ENCODE measurements around the gene USP7. TPM values are rescaled to one million over a fixed set of nuclear protein-coding genes. Genes with fewer than 3 reads are reported as not detected.
A peak's percentile ranks its signal among the peaks of the same experiment; 100 is the strongest.
"Not testable (repeated sequence)": the region's sequence is repeated elsewhere in the genome, so short reads cannot be mapped to it uniquely, and the experiment has no call there.

USP7 gene
- total RNA-seq, 4 donors from 2014 or later: 62.5 to 109 (median 89.1) TPM

- intact Hi-C loops (cut with DNase I): no loop called here
- Histone ChIP-seq H3K27me3 (no peaks in the 10 kb centered on the region), H3K36me3 (peaks cover 5 to 53% (median 9%) of the 10 kb centered on the region in 3 donors), H3K9me3 (no peaks in the 10 kb centered on the region), H3K4me1 (peaks cover 10 to 66% (median 32%) of the 10 kb centered on the region in 3 donors), H3K4me3 (no peak overlapping the region), H3K27ac (peak overlapping the region; percentile 76 to 85 (median 78))
- TF ChIP-seq POLR2A (IDR thresholded peaks at IDR 0.05) (no peak), CTCF (IDR thresholded peaks at IDR 0.05) (no peak)
- DNase-seq: no peak
- 90 to 92% methylated on average over 12 of the region's 26 CpGs for WGBS, 2 donors
Measured at GRCh38 chr16:8848231-8848938, 115.3 kb downstream of the USP7 start.

- intact Hi-C loops (cut with DNase I): no loop called here
- TF ChIP-seq POLR2A (IDR thresholded peaks at IDR 0.05) (no peak), CTCF (IDR thresholded peaks at IDR 0.05) (no peak)
Measured at GRCh38 chr16:8847623-8848022, 116.1 kb downstream of the USP7 start.

GRCh38 chr16:8847145-8847544, 116.6 kb downstream of the USP7 start:
- H3K4me1 ChIP-seq: peaks cover 10 to 56% (median 30%) of the 10 kb centered on the region in 3 donors
- H3K4me3 ChIP-seq: no peak overlapping the region
- WGBS, 2 donors: 81 to 83% methylated on average over 13 of the region's 13 CpGs
- no peaks in the 10 kb centered on the region for H3K27me3 ChIP-seq
- DNase-seq: no peak
- intact Hi-C loops (cut with DNase I): no loop called here
- H3K36me3 ChIP-seq: peaks cover 0 to 41% (median 9%) of the 10 kb centered on the region in 3 donors
- TF ChIP-seq POLR2A (IDR thresholded peaks at IDR 0.05) (no peak), CTCF (IDR thresholded peaks at IDR 0.05) (no peak)
- no peak overlapping the region for H3K27ac ChIP-seq
- H3K9me3 ChIP-seq: no peaks in the 10 kb centered on the region

More at GRCh38 chr16:8847623-8848022, 116.1 kb downstream of the USP7 start:
- Histone ChIP-seq H3K27me3 (no peaks in the 10 kb centered on the region), H3K4me1 (peaks cover 10 to 60% (median 32%) of the 10 kb centered on the region in 3 donors), H3K27ac (no peak overlapping the region), H3K36me3 (peaks cover 0 to 46% (median 9%) of the 10 kb centered on the region in 3 donors), H3K9me3 (no peaks in the 10 kb centered on the region), H3K4me3 (no peak overlapping the region)
- WGBS, 2 donors: 98 to 100% methylated on average over 2 to 7 of the region's 15 CpGs
- no peak for DNase-seq

- intact Hi-C loops (cut with DNase I): no loop called here
- DNase-seq: no peak
- H3K27ac ChIP-seq: peak overlapping the region in 1 of 4 donors; percentile 43
- no peak overlapping the region for H3K4me3 ChIP-seq
- no peaks in the 10 kb centered on the region for H3K9me3 ChIP-seq
- H3K4me1 ChIP-seq: peaks cover 8 to 49% (median 24%) of the 10 kb centered on the region in 3 donors
- no peak for TF ChIP-seq POLR2A (IDR thresholded peaks at IDR 0.05)
- no peak for TF ChIP-seq CTCF (IDR thresholded peaks at IDR 0.05)
- 85 to 89% methylated on average over 10 of the region's 10 CpGs for WGBS, 2 donors
- peaks cover 0 to 38% (median 9%) of the 10 kb centered on the region in 3 donors for H3K36me3 ChIP-seq
- no peaks in the 10 kb centered on the region for H3K27me3 ChIP-seq
Measured at GRCh38 chr16:8846401-8846932, 117.2 kb downstream of the USP7 start.

- H3K9me3 ChIP-seq: no peaks in the 10 kb centered on the region
- peaks cover 0 to 38% (median 9%) of the 10 kb centered on the region in 3 donors for H3K36me3 ChIP-seq
- TF ChIP-seq POLR2A (IDR thresholded peaks at IDR 0.05): no peak
- TF ChIP-seq CTCF (IDR thresholded peaks at IDR 0.05): no peak
- intact Hi-C loops (cut with DNase I): no loop called here
- H3K4me3 ChIP-seq: no peak overlapping the region
- H3K27ac ChIP-seq: peak overlapping the region in 2 of 4 donors; percentile 43 to 53
- no peak for DNase-seq
- no peaks in the 10 kb centered on the region for H3K27me3 ChIP-seq
- 81 to 85% methylated on average over 7 of the region's 7 CpGs for WGBS, 2 donors
- H3K4me1 ChIP-seq: peaks cover 7 to 43% (median 20%) of the 10 kb centered on the region in 3 donors
Measured at GRCh38 chr16:8845699-8846298, 117.9 kb downstream of the USP7 start.

- 67 to 71% methylated on average over 1 to 10 of the region's 12 CpGs for WGBS, 2 donors
- H3K27ac ChIP-seq, H3K4me3 ChIP-seq: not testable (repeated sequence)
Measured at GRCh38 chr16:8843296-8843695, 120.4 kb downstream of the USP7 start.

More at GRCh38 chr16:8843296-8843695, 120.4 kb downstream of the USP7 start:
- H3K27me3 ChIP-seq; intact Hi-C loops (cut with DNase I); H3K9me3 ChIP-seq; DNase-seq: not testable (repeated sequence)
- Histone ChIP-seq H3K36me3 (peaks cover 0 to 19% (median 8%) of the 10 kb centered on the region in 3 donors), H3K4me1 (peaks cover 0 to 23% (median 0%) of the 10 kb centered on the region in 3 donors)

Measured in esophagus squamous epithelium (tissue), 5 donors.